ENCODE data around the gene OR10T2.
"Not testable (repeated sequence)": the region's sequence is repeated elsewhere in the genome, so short reads cannot be mapped to it uniquely, and the experiment has no call there.

The OR10T2 gene

GRCh38 chr1:158398818-158399514, at the start of gene OR10T2:
OR10T2 (minus strand) TSS chr1:158399466; CDS start chr1:158399466, 0 bp downstream.
- DNase-seq (ENCODE audit: low spot score), result no peak

DNA sequence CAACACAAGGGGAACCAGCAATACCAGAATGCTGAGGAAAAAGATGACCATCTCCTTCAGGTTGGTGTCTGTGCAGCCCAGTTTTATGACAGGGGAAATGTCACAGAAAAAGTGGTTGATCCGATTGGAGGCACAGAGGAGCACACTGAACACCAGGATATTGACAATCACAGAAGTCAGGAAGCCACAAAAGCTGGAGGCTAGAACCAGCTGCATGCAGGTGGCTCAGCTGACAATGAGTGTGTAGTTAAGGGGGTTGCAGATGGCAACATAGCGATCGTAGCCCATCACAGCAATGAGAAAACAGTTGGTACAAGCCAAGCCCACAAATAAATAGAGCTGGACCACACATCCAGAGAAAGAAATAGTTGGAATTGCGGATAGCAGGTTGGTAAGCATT, 46.1 kb upstream of the OR10T2 start:
- DNase-seq (ENCODE audit: low spot score), result no peak

DNA sequence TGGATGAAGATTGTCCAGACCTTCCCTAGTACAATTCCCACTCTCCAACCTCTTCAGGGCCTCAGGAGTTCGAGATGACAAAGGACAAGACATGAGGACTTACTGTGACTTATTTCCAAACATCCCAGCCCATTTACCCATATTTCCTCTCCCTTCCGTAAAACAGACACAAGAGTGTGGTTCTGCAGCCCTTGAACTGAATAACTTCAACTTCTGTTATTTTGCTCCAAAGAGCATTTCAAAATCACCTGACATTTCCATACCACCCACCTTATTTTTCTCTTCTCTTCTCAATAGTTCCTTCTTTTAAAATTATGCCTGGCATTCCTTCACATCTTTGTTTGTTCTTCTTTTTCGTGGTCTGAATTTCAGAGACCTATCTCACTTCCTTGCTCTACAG, 35.5 kb upstream of the OR10T2 start:
- DNase-seq (ENCODE audit: low spot score), result no peak

- DNase-seq (ENCODE audit: low spot score), result not testable (repeated sequence)
Measured at GRCh38 chr1:158430163-158430562, 30.9 kb upstream of the OR10T2 start.

GRCh38 chr1:158426137-158426536, 26.9 kb upstream of the OR10T2 start, which contains the start of gene OR10K2:
OR10K2 (minus strand) TSS chr1:158426237; CDS start chr1:158420866, 5,371 bp downstream.
- no peak for DNase-seq (ENCODE audit: low spot score)

DNA sequence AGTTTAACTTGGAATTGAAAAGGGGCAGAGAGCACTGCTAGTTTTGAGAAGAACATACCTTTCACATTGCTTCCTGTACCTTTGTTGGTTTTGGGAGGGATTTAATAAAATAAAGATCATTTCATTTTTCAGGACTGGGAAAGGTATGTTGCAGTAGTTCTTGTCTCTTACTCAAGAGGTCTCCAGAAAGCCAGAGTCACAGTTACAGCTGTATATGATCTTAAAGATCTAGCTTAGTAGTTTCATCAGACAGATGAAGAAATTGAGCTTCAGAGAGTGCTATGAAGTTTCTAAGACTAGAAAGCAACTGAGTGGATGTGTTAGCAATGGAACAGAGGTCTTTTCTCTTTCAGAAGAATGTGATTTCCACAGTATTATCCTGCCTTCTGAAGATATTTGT, 25.8 kb upstream of the OR10T2 start:
- no peak for DNase-seq (ENCODE audit: low spot score)

DNA sequence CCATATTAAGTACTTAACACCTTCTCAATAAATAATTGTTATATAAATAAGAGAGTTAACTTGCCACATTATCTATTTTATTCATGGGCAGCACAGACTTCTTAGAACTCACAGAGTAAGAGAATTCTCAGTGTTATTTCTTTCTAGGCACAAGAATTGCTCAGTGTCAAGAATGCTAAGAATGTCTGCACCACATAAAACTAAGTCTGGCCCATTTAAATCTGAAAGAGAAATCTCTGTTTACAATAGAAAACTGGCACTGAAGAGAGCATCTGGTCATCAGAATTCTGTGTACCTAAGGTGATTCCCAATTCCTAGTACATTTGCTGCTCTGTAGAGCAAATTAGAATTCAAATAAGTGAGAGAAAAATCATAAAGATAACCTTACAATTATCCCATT, 22.9 kb upstream of the OR10T2 start:
- DNase-seq (ENCODE audit: low spot score), result no peak

- DNase-seq (ENCODE audit: low spot score), result no peak
Measured at GRCh38 chr1:158417586-158417985, 18.3 kb upstream of the OR10T2 start.

- DNase-seq (ENCODE audit: low spot score), result no peak
Measured at GRCh38 chr1:158414651-158415345, 15.5 kb upstream of the OR10T2 start.

GRCh38 chr1:158407092-158407491, 7.8 kb upstream of the OR10T2 start:
- no peak for DNase-seq (ENCODE audit: low spot score)

- no peak for DNase-seq (ENCODE audit: low spot score)
Measured at GRCh38 chr1:158400871-158401270, 1.6 kb upstream of the OR10T2 start.

- DNase-seq (ENCODE audit: low spot score), result no peak
Measured at GRCh38 chr1:158396646-158397045, 2.6 kb downstream of the OR10T2 start.

GRCh38 chr1:158393476-158393875, 5.8 kb downstream of the OR10T2 start:
- no peak for DNase-seq (ENCODE audit: low spot score)

GRCh38 chr1:158391099-158391498, 8.2 kb downstream of the OR10T2 start:
- no peak for DNase-seq (ENCODE audit: low spot score)

DNA sequence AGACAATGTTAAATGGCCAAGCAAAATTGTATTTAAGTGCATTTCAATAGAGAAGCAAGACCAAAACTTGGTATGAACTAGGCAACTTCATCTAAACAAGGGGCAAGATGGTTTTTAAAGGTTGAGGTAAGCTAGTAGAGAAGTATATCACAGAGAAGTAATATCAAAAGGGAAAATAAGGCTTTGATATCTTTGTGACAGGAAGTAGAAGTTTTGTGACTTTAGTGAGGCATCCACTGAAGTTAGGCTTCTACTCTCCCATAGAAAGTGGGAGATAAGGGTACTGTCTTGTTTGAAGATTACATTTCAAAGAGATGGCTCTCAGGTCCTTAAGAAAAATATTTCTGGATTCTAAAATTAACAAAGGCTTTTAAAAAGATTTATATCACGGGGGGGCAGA, 8.9 kb downstream of the OR10T2 start:
- DNase-seq (ENCODE audit: low spot score), result no peak

- DNase-seq (ENCODE audit: low spot score), result no peak
Measured at GRCh38 chr1:158374860-158375259, 24.4 kb downstream of the OR10T2 start.

- not testable (repeated sequence) for DNase-seq (ENCODE audit: low spot score)
Measured at GRCh38 chr1:158374101-158374500, 25.2 kb downstream of the OR10T2 start.

- no peak for DNase-seq (ENCODE audit: low spot score)
Measured at GRCh38 chr1:158371188-158371953, 27.9 kb downstream of the OR10T2 start.

DNA sequence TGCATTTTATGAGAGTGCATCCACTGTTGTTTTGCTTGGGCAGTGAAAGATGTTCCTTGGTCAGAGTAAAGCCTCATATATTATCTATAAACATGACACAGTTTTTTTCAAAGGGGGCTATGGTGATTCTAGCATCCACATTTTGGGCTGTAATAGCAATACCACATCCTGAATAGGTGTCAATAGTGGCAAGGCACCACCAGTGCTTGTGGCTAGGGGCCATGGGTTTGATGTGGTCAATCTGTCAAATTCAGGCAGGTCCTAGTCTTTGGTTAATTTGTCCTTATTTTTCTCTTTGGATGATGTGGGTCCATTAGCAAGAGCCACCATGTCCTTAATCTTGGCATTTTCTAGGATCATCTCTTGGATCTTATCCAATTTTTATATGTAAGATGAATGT, 32.5 kb downstream of the OR10T2 start:
- no peak for DNase-seq (ENCODE audit: low spot score)

DNA sequence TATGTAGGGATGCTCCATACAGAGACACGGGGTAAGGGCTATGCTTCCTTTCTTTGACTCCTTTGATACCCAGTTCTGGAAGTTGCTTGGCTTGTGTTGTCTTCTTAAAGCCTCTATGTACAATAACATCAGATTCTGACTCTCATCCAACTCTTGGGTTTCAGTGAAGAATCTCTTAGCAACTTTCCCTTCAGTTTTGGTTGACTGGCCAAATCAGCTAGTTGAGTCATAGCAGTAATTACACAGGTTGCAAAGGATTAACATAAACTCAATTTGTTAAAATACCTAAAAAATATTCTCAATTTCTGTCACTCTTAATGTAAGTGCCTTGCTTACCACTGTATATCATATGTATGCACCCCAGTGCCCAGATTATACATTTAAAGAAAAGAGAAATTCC, 36.3 kb downstream of the OR10T2 start:
- DNase-seq (ENCODE audit: low spot score), result no peak

- DNase-seq (ENCODE audit: low spot score), result no peak
Measured at GRCh38 chr1:158362482-158362881, 36.8 kb downstream of the OR10T2 start.

- no peak for DNase-seq (ENCODE audit: low spot score)
Measured at GRCh38 chr1:158357441-158357840, 41.8 kb downstream of the OR10T2 start.

- DNase-seq (ENCODE audit: low spot score), result no peak
Measured at GRCh38 chr1:158356616-158357015, 42.6 kb downstream of the OR10T2 start.
